ENCODE results near the gene ALAD. TPM values are rescaled to one million over a fixed set of nuclear protein-coding genes. Genes with fewer than 3 reads are reported as not detected.
A peak's percentile ranks its signal among the peaks of the same experiment; 100 is the strongest.

The ALAD gene
- total and polyA plus RNA-seq, 9 of the 15 experiments (the other 6 are each of a cell fraction or from before 2014, with no cell fraction given) = 1.3 to 12.7 (median 6.8) TPM

GRCh38 chr9:113368982-113369854 is 31.9 kb downstream of the ALAD start (continued):
- TF ChIP-seq ZNF3 (CRISPR knock-in tag; IDR thresholded peaks at IDR 0.05) (no peak), THRA (IDR thresholded peaks at IDR 0.05) (no peak), PRMT5 (CRISPR knock-in tag; IDR thresholded peaks at IDR 0.05) (no peak), ZNF174 (CRISPR knock-in tag; IDR thresholded peaks at IDR 0.05) (no peak), ZKSCAN1 (IDR thresholded peaks at IDR 0.05; ENCODE audit: low read depth, low read length) (no peak), FOXM1 (IDR thresholded peaks at IDR 0.05; ENCODE audit: low read depth) (peak; percentile 93), FOXM1 (CRISPR knock-in tag; IDR thresholded peaks at IDR 0.05; ENCODE audit: low read depth) (no peak), OTX1 (CRISPR knock-in tag; IDR thresholded peaks at IDR 0.05) (no peak), BCLAF1 (IDR thresholded peaks at IDR 0.05; ENCODE audit: borderline replicate concordance in 1 of 2, control insufficient read depth in 1 of 2, low read depth in 2 of 2, low read length in 1 of 2) (no peak), ATF7 (IDR thresholded peaks at IDR 0.05) (peak; percentile 63), ZNF444 (CRISPR knock-in tag; IDR thresholded peaks at IDR 0.05) (no peak), TCF7 (IDR thresholded peaks at IDR 0.05; ENCODE audit: borderline replicate concordance) (peak; percentile 43; the same call in 1 of the 2 replicates), ZNF121 (CRISPR knock-in tag; conservative IDR thresholded peaks at IDR 0.05) (no peak), GTF2F1 (IDR thresholded peaks at IDR 0.05; ENCODE audit: low read depth, low read length) (no peak)
